ENCODE results near the gene SVIL.
"Not testable (repeated sequence)": the region's sequence is repeated elsewhere in the genome, so short reads cannot be mapped to it uniquely, and the experiment has no call there.

The SVIL gene

DNA sequence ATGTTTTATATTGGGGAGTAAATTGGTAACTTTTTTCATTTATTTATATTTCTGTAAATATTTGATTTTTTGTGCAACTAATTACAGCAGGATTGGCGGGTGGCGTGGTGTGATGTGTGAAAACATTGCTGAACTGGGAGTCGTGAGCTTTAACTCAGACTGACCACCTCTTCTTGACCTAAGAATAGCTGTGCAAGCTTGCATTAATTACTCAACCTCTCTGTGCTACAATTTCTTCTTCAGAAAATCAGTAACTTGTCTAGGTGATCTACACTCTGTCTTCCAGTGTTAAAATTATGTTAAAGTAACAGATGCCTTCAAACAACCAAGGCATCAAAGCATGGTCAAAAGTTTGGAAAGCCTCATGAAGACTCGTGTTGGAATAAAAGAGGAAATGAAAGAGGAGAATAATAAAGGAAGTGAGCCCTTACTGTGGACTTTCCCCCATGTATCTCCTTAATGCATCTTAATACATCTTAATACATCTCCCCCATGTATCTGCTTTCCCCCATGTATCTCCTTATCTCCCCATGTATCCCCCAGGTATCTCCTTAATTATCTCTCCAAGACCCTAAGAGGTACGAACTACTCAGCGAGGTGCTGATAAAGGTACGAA lies 71.2 kb downstream of the SVIL start:
- Mint-ChIP-seq H3K36me3 (ENCODE audit: low read depth) (peaks cover 26% of the 10 kb centered on the region), H3K27me3 (ENCODE audit: low read depth, poor library complexity) (no peaks in the 10 kb centered on the region), H3K4me3 (no peak overlapping the region), H3K9me3 (no peaks in the 10 kb centered on the region), H3K27ac (no peak overlapping the region), H3K4me1 (peaks cover 35% of the 10 kb centered on the region)
- TF ChIP-seq, protein P1, sequence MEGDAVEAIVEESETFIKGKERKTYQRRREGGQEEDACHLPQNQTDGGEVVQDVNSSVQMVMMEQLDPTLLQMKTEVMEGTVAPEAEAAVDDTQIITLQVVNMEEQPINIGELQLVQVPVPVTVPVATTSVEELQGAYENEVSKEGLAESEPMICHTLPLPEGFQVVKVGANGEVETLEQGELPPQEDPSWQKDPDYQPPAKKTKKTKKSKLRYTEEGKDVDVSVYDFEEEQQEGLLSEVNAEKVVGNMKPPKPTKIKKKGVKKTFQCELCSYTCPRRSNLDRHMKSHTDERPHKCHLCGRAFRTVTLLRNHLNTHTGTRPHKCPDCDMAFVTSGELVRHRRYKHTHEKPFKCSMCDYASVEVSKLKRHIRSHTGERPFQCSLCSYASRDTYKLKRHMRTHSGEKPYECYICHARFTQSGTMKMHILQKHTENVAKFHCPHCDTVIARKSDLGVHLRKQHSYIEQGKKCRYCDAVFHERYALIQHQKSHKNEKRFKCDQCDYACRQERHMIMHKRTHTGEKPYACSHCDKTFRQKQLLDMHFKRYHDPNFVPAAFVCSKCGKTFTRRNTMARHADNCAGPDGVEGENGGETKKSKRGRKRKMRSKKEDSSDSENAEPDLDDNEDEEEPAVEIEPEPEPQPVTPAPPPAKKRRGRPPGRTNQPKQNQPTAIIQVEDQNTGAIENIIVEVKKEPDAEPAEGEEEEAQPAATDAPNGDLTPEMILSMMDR (IDR thresholded peaks at IDR 0.05), result no peak
- no peak for DNase-seq

DNA sequence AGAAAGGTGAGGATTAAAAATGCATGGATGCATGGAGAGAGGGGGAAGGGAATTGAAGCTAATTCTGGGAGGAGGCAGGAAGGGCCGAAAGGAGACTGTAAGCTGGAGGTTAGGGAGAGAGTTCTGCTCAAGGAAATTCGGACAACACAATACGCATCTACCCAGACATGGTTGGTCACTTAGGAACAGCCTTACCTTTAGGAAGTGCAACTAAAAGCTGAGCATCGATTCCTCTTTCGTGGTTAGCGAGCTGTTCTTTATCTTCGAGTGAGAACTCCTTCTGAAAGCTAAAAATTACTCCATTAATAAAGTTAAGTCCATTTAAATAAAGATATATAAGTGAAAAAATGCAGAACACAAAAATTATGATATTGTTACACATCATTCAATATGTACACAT lies 71.8 kb downstream of the SVIL start:
- not testable (repeated sequence) for H3K9me3 Mint-ChIP-seq; H3K4me3 Mint-ChIP-seq; DNase-seq; H3K27me3 Mint-ChIP-seq (ENCODE audit: low read depth, poor library complexity); H3K27ac Mint-ChIP-seq
- Mint-ChIP-seq H3K36me3 (ENCODE audit: low read depth) (peaks cover 26% of the 10 kb centered on the region), H3K4me1 (peaks cover 32% of the 10 kb centered on the region)

DNA sequence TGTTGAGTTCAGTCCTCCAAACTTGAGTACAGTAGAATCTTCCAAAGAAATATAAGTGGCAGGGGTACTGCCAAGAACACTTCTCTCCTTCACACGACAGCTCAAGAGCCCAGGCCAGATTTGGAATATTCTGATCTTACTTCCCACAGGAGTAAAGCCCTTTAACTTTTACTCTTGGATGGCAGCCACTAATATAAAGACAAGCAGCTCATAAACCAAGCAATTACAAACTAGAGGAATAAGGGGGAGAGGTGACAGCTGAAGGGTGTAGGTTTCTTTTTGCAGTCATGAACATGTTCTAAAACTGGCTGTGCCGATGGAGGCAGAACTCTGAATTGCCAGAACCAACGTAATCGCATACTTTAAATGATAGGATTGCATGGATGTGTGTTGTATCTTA lies 74.8 kb downstream of the SVIL start:
- H3K27ac Mint-ChIP-seq, result peak overlapping the region; percentile 60
- H3K9me3 Mint-ChIP-seq, result no peaks in the 10 kb centered on the region
- no peak for DNase-seq
- H3K27me3 Mint-ChIP-seq (ENCODE audit: low read depth, poor library complexity), result no peaks in the 10 kb centered on the region
- H3K4me3 Mint-ChIP-seq, result no peak overlapping the region
- H3K4me1 Mint-ChIP-seq, result peaks cover 21% of the 10 kb centered on the region
- H3K36me3 Mint-ChIP-seq (ENCODE audit: low read depth), result peaks cover 28% of the 10 kb centered on the region
- TF ChIP-seq, protein P1 (IDR thresholded peaks at IDR 0.05), result no peak

DNA sequence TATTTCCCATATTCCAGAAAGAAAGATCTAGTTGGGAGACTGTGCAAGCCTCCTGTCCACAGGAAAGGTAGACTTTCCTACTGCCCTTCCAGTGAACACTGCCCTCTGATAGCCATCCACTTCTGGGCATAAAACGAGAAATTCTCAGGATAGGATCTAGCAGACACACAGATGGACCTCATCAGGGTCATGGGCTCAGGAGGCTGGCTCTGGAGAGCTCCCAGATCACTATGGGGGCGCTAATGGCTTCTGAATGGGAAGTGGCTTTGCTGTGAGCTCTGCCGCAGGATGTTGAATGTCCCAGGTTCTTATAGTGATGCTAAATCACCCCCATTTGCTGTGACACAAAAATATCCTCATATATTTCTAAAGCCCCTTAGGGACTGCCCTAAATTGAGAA lies 77.1 kb downstream of the SVIL start:
- TF ChIP-seq, protein P1 (IDR thresholded peaks at IDR 0.05), result no peak
- peaks cover 31% of the 10 kb centered on the region for H3K36me3 Mint-ChIP-seq (ENCODE audit: low read depth)
- no peaks in the 10 kb centered on the region for H3K27me3 Mint-ChIP-seq (ENCODE audit: low read depth, poor library complexity)
- H3K9me3 Mint-ChIP-seq, result no peaks in the 10 kb centered on the region
- peaks cover 24% of the 10 kb centered on the region for H3K4me1 Mint-ChIP-seq
- DNase-seq, result no peak
- H3K4me3 Mint-ChIP-seq, result no peak overlapping the region
- H3K27ac Mint-ChIP-seq, result peak overlapping the region; percentile 54

DNA sequence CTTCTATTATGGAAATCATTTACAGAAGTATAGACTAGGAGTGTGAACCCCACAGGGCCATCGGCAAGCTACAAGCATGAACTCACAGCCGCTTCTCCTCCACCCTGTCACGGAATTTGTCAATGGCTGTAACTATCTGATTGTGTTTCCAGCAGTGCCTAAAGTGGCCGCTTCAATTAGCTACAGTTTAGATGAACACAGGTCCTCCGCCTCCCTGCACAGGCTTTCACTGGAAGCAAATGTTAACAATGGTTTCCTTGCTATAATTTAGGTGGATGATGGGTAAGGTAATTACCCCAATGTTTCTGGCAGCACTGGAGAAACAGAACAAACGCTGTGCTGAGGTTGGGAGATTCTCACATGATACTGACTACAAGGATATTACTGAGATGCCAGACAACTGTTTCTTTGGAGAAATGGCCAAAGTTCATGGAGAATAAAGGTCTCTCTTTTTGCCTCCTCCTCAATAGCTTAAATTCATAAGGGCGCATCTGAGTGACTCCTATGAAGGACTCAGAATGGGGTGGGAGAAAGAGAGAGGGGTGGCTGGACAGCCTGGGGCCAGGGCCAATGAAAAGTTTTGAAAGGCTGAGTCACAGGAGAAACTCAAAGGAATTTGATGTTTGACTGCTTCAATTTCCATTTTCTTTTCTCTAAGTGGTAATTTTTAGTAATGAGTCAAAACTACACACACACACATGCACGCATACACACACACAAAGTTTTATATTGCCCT lies 78.9 kb downstream of the SVIL start:
- H3K36me3 Mint-ChIP-seq (ENCODE audit: low read depth), result peaks cover 26% of the 10 kb centered on the region
- peak overlapping the region; percentile 11 for H3K27ac Mint-ChIP-seq
- TF ChIP-seq, protein P1 (IDR thresholded peaks at IDR 0.05), result no peak
- peaks cover 29% of the 10 kb centered on the region for H3K4me1 Mint-ChIP-seq
- no peak for DNase-seq
- H3K9me3 Mint-ChIP-seq, result no peaks in the 10 kb centered on the region
- H3K27me3 Mint-ChIP-seq (ENCODE audit: low read depth, poor library complexity), result no peaks in the 10 kb centered on the region
- no peak overlapping the region for H3K4me3 Mint-ChIP-seq

DNA sequence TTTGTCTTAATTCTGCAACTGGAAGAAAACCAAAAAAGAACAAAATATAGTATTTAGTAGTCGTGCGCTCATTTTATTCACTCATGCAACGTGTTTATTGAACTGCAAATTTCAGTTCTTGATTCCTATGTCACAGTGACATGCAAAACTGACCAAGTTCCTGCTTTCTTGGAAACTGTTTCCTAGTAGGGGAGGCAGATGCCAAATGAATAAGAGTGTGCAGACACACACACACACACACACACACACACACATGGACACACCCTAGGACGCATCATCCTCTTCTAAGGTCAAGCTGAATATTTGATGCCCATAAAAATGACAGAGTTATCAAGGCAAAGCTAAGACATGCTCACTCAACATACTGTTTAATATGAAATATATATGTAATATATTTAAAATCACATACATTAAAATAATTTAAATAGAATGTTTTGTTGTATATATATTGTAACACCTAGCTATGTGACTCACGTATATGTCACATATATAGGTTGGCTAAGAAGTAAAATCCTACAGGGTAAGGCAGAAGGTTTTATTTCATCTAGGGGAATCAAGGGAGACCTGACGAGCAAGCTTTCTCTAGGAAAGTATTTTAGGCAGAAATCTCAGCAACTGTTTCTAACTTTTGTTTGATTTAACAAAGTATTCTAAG lies 79.6 kb downstream of the SVIL start:
- H3K4me3 Mint-ChIP-seq, result no peak overlapping the region
- no peaks in the 10 kb centered on the region for H3K9me3 Mint-ChIP-seq

More for the DNA sequence above, 79.6 kb downstream of the SVIL start:
- DNase-seq, result no peak
- TF ChIP-seq, protein P1 (IDR thresholded peaks at IDR 0.05), result no peak
- Mint-ChIP-seq H3K36me3 (ENCODE audit: low read depth) (peaks cover 33% of the 10 kb centered on the region), H3K27ac (peak overlapping the region; percentile 11), H3K4me1 (peaks cover 29% of the 10 kb centered on the region), H3K27me3 (ENCODE audit: low read depth, poor library complexity) (no peaks in the 10 kb centered on the region)

All from nephron progenitor cell (in vitro differentiated cells).